ENCODE data around the gene BMPR1A.

The BMPR1A gene

DNA sequence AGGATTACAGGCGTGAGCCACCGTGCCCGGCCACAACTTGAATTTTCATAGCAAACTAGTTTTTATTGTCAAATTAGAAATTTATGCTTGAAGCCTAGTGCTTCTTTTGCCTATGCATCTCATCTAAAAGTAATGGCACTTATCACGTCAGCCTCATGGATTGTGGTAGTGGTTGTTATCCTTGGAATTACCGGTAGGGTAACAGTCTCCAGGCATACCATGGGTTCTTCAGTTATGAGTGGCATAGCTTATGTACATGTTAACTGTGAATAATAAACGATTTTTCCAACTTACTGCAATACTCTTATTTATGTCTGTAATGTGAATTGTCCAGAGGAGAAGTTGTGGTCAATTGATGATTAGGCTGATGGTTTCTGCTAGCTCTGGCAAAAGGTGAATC is 63.1 kb downstream of the BMPR1A start:
- DNase-seq (ENCODE audit: low read depth, low spot score) = no peak
- no peaks in the 10 kb centered on the region for H3K27me3 ChIP-seq (ENCODE audit: control insufficient read depth, insufficient read depth, low read length)
- H3K36me3 ChIP-seq (ENCODE audit: control insufficient read depth, insufficient read depth, low read length) = no peaks in the 10 kb centered on the region
- no peaks in the 10 kb centered on the region for H3K9me3 ChIP-seq (ENCODE audit: control insufficient read depth, insufficient read depth, low read length)
- no CpG with 5 or more reads among the region's 6 CpGs for WGBS (ENCODE audit: insufficient coverage, insufficient read length)
- H3K4me1 ChIP-seq (ENCODE audit: control insufficient read depth, insufficient read depth, low read length) = peaks cover 8% of the 10 kb centered on the region; the same call in 1 of the 2 replicates
- H3K4me3 ChIP-seq (ENCODE audit: low read length) = no peak overlapping the region
- no peak overlapping the region for H3K27ac ChIP-seq (ENCODE audit: low read length)

DNA sequence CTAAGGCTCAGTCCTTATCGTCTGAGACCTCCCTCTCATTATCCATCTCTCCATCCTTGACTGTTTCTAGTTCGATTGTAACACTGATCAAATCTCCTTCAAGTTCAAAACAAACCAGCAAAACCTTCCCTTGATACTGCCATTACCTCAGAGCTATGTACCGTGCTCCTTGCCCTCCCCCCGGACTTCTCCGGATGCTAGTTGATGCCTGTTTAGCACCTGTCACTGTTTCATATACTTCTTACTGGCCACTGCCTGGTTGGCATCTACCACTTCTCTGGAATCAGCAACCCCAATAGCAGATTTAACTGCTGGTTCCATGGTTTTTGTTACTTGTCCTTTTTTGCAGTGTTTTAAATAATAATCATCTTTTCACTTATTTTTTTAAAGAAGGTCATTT is 64.1 kb downstream of the BMPR1A start:
- Histone ChIP-seq H3K4me3 (ENCODE audit: low read length) (no peak overlapping the region), H3K27ac (ENCODE audit: low read length) (no peak overlapping the region), H3K36me3 (ENCODE audit: control insufficient read depth, insufficient read depth, low read length) (no peaks in the 10 kb centered on the region), H3K9me3 (ENCODE audit: control insufficient read depth, insufficient read depth, low read length) (no peaks in the 10 kb centered on the region), H3K27me3 (ENCODE audit: control insufficient read depth, insufficient read depth, low read length) (no peaks in the 10 kb centered on the region), H3K4me1 (ENCODE audit: control insufficient read depth, insufficient read depth, low read length) (peaks cover 8% of the 10 kb centered on the region; the same call in 1 of the 2 replicates)
- DNase-seq (ENCODE audit: low read depth, low spot score) = no peak
- WGBS (ENCODE audit: insufficient coverage, insufficient read length) = no CpG with 5 or more reads among the region's 5 CpGs

DNA sequence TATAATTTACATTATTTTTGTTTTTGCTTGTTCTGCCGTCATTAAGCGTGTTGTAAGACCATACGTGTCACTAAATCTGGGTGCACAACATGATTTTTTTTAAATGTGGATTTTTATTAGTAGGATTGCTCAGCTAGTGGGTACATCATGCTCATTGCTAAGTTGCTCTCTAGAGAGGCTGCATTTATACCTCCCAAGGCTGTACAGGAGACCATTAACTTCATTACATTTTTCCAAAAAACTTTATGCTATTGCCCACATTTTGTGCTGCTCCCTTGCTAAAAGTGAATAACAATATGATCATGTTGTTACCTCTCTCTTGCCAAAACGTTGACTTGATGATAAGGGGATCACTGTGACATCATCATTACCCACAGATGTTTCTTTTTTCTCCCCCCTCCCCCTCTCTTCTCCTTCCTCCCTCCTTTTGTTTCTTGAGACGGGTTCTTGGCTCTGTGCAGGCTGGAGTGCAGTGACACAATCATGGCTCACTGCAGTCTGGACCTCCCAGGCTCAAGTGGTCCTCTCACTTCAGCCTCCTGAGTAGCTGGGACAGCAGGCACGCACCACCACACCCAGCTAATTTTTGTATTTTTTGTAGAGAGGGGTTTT is 65.1 kb downstream of the BMPR1A start:
- no peaks in the 10 kb centered on the region for H3K9me3 ChIP-seq (ENCODE audit: control insufficient read depth, insufficient read depth, low read length)
- no peak overlapping the region for H3K27ac ChIP-seq (ENCODE audit: low read length)
- H3K36me3 ChIP-seq (ENCODE audit: control insufficient read depth, insufficient read depth, low read length) = no peaks in the 10 kb centered on the region
- H3K27me3 ChIP-seq (ENCODE audit: control insufficient read depth, insufficient read depth, low read length) = no peaks in the 10 kb centered on the region
- no CpG with 5 or more reads among the region's 6 CpGs for WGBS (ENCODE audit: insufficient coverage, insufficient read length)
- no peak for DNase-seq (ENCODE audit: low read depth, low spot score)
- H3K4me3 ChIP-seq (ENCODE audit: low read length) = no peak overlapping the region
- H3K4me1 ChIP-seq (ENCODE audit: control insufficient read depth, insufficient read depth, low read length) = peaks cover 8% of the 10 kb centered on the region; the same call in 1 of the 2 replicates

DNA sequence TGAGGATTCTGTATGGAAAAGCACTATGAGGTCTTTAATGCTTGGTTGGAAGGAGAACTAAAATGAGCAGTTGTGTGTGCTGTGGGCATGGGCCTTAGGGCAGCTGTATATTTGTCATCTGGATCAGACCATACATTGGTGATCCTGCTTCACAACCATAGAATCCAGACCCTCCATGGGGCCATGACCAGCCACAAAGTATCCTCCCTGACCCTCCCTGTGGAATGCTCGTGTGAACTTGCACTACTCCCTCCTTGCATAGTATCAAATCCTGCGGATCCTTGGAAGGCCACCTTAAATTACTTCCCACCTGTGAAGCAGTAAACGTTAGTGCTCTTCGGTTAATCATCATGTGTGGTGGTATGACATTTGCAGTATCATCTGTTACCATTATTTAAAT is 67.1 kb downstream of the BMPR1A start:
- no peaks in the 10 kb centered on the region for H3K36me3 ChIP-seq (ENCODE audit: control insufficient read depth, insufficient read depth, low read length)
- no peaks in the 10 kb centered on the region for H3K27me3 ChIP-seq (ENCODE audit: control insufficient read depth, insufficient read depth, low read length)
- H3K4me3 ChIP-seq (ENCODE audit: low read length) = no peak overlapping the region
- peaks cover 10% of the 10 kb centered on the region; the same call in 1 of the 2 replicates for H3K4me1 ChIP-seq (ENCODE audit: control insufficient read depth, insufficient read depth, low read length)
- H3K27ac ChIP-seq (ENCODE audit: low read length) = no peak overlapping the region
- no peak for DNase-seq (ENCODE audit: low read depth, low spot score)
- no peaks in the 10 kb centered on the region for H3K9me3 ChIP-seq (ENCODE audit: control insufficient read depth, insufficient read depth, low read length)
- WGBS (ENCODE audit: insufficient coverage, insufficient read length) = no CpG with 5 or more reads among the region's 4 CpGs

DNA sequence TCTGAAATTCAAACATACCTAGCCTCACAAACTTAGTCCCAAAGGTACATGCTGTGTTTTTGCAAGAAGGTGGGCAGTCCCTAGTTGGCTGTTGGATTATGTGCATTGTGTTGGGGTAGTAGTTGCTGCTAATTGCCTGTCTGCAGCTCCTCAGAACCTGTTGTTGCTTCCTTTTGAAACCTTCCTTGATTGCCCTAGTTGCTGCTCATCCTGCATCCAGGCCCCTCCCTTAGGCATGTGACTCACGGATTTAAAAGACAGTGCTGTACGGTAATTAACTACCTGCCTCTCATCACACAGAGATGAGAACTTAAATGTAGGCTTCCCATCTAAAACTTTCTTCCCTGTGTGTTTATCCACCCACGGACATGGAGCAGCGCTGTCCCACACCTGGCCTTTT is 67.7 kb downstream of the BMPR1A start:
- peaks cover 10% of the 10 kb centered on the region; the same call in 1 of the 2 replicates for H3K4me1 ChIP-seq (ENCODE audit: control insufficient read depth, insufficient read depth, low read length)
- WGBS (ENCODE audit: insufficient coverage, insufficient read length) = no CpG with 5 or more reads among the region's 4 CpGs
- H3K4me3 ChIP-seq (ENCODE audit: low read length) = no peak overlapping the region
- H3K9me3 ChIP-seq (ENCODE audit: control insufficient read depth, insufficient read depth, low read length) = no peaks in the 10 kb centered on the region
- H3K27me3 ChIP-seq (ENCODE audit: control insufficient read depth, insufficient read depth, low read length) = no peaks in the 10 kb centered on the region
- H3K36me3 ChIP-seq (ENCODE audit: control insufficient read depth, insufficient read depth, low read length) = no peaks in the 10 kb centered on the region
- no peak for DNase-seq (ENCODE audit: low read depth, low spot score)
- no peak overlapping the region for H3K27ac ChIP-seq (ENCODE audit: low read length)

DNA sequence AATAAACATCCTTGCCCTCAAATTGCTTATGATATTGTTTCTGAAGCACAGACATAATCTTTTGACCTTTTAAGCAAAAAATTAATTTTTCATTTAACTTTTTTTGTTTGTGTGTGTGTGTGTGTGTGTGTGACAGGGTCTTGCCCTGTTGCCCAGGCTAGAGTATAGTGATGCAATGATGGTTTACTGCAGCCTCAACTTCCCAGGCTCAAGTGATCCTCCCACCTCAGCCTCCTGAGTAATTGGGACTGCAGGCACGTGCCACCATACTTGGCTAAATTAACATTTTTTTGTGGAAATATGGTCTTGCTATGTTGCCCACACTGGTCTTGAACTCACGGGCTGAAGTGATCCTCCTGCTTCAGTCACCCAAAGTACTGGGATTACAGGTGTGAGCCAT is 68.9 kb downstream of the BMPR1A start:
- Histone ChIP-seq H3K4me3 (ENCODE audit: low read length) (no peak overlapping the region), H3K36me3 (ENCODE audit: control insufficient read depth, insufficient read depth, low read length) (no peaks in the 10 kb centered on the region), H3K4me1 (ENCODE audit: control insufficient read depth, insufficient read depth, low read length) (peaks cover 13% of the 10 kb centered on the region; the same call in 1 of the 2 replicates), H3K27ac (ENCODE audit: low read length) (no peak overlapping the region), H3K27me3 (ENCODE audit: control insufficient read depth, insufficient read depth, low read length) (no peaks in the 10 kb centered on the region), H3K9me3 (ENCODE audit: control insufficient read depth, insufficient read depth, low read length) (no peaks in the 10 kb centered on the region)
- no CpG with 5 or more reads among the region's 2 CpGs for WGBS (ENCODE audit: insufficient coverage, insufficient read length)
- DNase-seq (ENCODE audit: low read depth, low spot score) = no peak

DNA sequence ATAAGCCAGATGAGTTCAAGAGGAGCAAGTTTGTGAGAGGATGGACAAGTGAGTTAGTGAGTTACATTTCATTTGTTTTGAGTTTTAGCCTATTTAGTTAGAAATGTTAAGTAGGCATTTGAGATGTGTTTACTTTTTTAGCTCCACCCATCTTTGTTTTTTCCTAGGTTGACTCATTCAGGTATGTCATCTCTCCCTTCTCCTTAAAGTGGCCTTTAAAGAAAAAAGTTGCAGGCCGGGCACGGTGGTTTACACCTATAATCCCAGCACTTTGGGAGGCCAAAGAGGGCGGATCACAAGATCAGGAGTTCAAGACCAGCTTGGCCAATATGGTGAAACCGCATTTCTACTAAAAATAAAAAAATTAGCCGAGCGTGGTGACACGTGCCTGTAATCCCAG is 71.2 kb downstream of the BMPR1A start:
- H3K4me1 ChIP-seq (ENCODE audit: control insufficient read depth, insufficient read depth, low read length) = peaks cover 12% of the 10 kb centered on the region; the same call in 1 of the 2 replicates
- H3K27me3 ChIP-seq (ENCODE audit: control insufficient read depth, insufficient read depth, low read length) = no peaks in the 10 kb centered on the region
- no peaks in the 10 kb centered on the region for H3K36me3 ChIP-seq (ENCODE audit: control insufficient read depth, insufficient read depth, low read length)
- WGBS (ENCODE audit: insufficient coverage, insufficient read length) = no CpG with 5 or more reads among the region's 7 CpGs
- no peak overlapping the region for H3K4me3 ChIP-seq (ENCODE audit: low read length)
- H3K9me3 ChIP-seq (ENCODE audit: control insufficient read depth, insufficient read depth, low read length) = no peaks in the 10 kb centered on the region
- no peak overlapping the region for H3K27ac ChIP-seq (ENCODE audit: low read length)
- no peak for DNase-seq (ENCODE audit: low read depth, low spot score)

DNA sequence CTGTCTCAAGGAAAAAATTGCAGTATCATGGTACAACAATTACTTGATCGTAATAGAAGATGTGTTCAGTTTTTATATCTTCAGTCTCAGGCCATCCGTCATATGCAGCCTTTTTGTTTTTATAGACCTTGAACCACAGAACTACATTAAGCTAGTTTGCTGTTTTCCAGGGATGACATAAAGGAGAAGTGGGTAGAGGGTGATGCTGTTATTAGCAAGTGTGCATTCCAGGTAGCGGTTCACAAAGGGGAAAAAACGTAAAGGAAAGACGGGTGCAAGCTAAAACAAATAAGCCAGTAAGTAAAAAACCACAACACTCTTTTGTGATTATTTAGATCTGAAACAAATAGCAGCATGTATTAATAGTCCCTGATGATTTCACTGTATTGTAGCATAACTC is 71.7 kb downstream of the BMPR1A start:
- no peaks in the 10 kb centered on the region for H3K27me3 ChIP-seq (ENCODE audit: control insufficient read depth, insufficient read depth, low read length)
- DNase-seq (ENCODE audit: low read depth, low spot score) = no peak
- H3K27ac ChIP-seq (ENCODE audit: low read length) = no peak overlapping the region
- H3K4me1 ChIP-seq (ENCODE audit: control insufficient read depth, insufficient read depth, low read length) = peaks cover 12% of the 10 kb centered on the region; the same call in 1 of the 2 replicates
- no peaks in the 10 kb centered on the region for H3K36me3 ChIP-seq (ENCODE audit: control insufficient read depth, insufficient read depth, low read length)
- WGBS (ENCODE audit: insufficient coverage, insufficient read length) = no CpG with 5 or more reads among the region's 5 CpGs
- no peaks in the 10 kb centered on the region for H3K9me3 ChIP-seq (ENCODE audit: control insufficient read depth, insufficient read depth, low read length)
- H3K4me3 ChIP-seq (ENCODE audit: low read length) = no peak overlapping the region

DNA sequence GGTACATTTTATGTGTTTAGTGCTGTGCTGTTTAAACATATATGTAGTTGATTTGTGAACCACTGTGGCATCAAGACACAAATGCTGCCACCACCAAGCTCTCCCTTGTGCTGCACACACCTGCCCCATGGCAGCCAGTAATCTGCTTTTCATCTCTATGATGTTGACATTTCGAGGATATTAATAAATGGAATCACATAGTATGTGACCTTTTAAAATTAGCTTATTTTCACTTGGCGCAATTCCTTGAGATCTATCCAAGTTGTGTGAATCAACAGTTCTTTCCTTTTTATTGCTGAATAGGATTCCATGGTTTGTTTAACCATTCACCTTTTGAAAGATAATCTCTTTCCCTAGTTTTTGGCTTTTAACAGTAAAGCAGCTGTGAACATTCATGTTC is 73.1 kb downstream of the BMPR1A start:
- no peaks in the 10 kb centered on the region for H3K36me3 ChIP-seq (ENCODE audit: control insufficient read depth, insufficient read depth, low read length)
- DNase-seq (ENCODE audit: low read depth, low spot score) = no peak
- H3K4me1 ChIP-seq (ENCODE audit: control insufficient read depth, insufficient read depth, low read length) = peaks cover 5% of the 10 kb centered on the region; the same call in 1 of the 2 replicates
- no peaks in the 10 kb centered on the region for H3K27me3 ChIP-seq (ENCODE audit: control insufficient read depth, insufficient read depth, low read length)
- WGBS (ENCODE audit: insufficient coverage, insufficient read length) = no CpG with 5 or more reads among the region's 2 CpGs
- no peak overlapping the region for H3K4me3 ChIP-seq (ENCODE audit: low read length)
- H3K27ac ChIP-seq (ENCODE audit: low read length) = no peak overlapping the region
- H3K9me3 ChIP-seq (ENCODE audit: control insufficient read depth, insufficient read depth, low read length) = no peaks in the 10 kb centered on the region

DNA sequence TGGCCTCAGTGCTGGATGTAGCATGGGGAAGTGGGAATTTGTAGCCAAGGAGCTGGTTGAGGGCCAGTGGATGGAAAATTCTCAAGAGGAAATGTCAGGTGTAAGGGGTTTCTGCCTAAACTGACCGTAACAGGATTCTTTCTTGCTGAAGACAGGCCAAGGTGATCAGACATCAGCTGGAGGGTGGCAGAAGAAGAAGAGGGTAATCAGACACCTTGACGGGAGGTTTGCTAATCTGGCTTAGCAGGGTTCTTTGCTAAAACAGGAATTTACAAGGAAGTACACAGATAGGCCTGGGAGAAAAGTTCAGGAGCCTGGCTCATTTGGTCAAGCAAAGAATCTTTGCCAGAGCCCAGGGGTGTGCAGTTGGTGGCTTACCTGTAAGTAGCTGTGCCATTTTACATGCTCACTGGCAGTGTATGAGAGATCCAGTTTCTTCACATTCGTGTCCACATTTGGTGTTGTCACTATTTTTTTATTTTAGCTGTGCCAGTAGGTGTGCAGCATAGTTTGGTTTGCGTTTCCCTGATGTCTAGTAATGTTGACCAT is 73.7 kb downstream of the BMPR1A start:
- no CpG with 5 or more reads among the region's 4 CpGs for WGBS (ENCODE audit: insufficient coverage, insufficient read length)
- H3K27ac ChIP-seq (ENCODE audit: low read length) = no peak overlapping the region
- H3K4me3 ChIP-seq (ENCODE audit: low read length) = no peak overlapping the region
- no peaks in the 10 kb centered on the region for H3K9me3 ChIP-seq (ENCODE audit: control insufficient read depth, insufficient read depth, low read length)
- H3K36me3 ChIP-seq (ENCODE audit: control insufficient read depth, insufficient read depth, low read length) = no peaks in the 10 kb centered on the region
- no peaks in the 10 kb centered on the region for H3K27me3 ChIP-seq (ENCODE audit: control insufficient read depth, insufficient read depth, low read length)
- no peak for DNase-seq (ENCODE audit: low read depth, low spot score)
- H3K4me1 ChIP-seq (ENCODE audit: control insufficient read depth, insufficient read depth, low read length) = peaks cover 5% of the 10 kb centered on the region; the same call in 1 of the 2 replicates

DNA sequence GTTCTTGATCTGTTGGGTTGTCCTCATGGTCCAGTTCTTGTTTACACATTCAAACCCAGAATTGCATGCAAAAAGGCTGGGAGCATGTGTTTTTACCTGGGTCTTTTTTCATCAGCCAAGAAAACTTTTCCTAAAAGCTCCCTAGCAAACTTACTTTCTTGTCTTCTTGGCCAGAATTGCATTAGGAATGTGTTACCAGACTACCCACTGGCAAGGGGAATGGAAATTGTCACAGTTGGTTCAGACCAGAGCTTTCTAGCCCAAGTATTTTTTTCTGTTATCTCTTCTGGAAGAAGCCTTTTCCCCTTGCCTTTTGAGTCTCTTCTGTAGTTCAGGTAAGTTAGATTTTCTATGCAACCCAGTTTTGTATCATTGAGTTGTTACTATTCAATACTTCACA is 77.5 kb downstream of the BMPR1A start:
- no peaks in the 10 kb centered on the region for H3K27me3 ChIP-seq (ENCODE audit: control insufficient read depth, insufficient read depth, low read length)
- peaks cover 5% of the 10 kb centered on the region; the same call in 1 of the 2 replicates for H3K4me1 ChIP-seq (ENCODE audit: control insufficient read depth, insufficient read depth, low read length)
- no peak overlapping the region for H3K4me3 ChIP-seq (ENCODE audit: low read length)
- no peaks in the 10 kb centered on the region for H3K36me3 ChIP-seq (ENCODE audit: control insufficient read depth, insufficient read depth, low read length)
- no peak overlapping the region for H3K27ac ChIP-seq (ENCODE audit: low read length)
- H3K9me3 ChIP-seq (ENCODE audit: control insufficient read depth, insufficient read depth, low read length) = no peaks in the 10 kb centered on the region
- no peak for DNase-seq (ENCODE audit: low read depth, low spot score)

Measured in iPS DF 6.9 (cell line).